ENCODE measurements around the gene ZNF566.
A peak's percentile ranks its signal among the peaks of the same experiment; 100 is the strongest.

ZNF566 gene

GRCh38 chr19:36449059-36449670, 40.2 kb downstream of the ZNF566 start:
- no peak for DNase-seq (ENCODE audit: low read depth in 4 of 4, low spot score in 1 of 4)

GRCh38 chr19:36441339-36441738, 48.0 kb downstream of the ZNF566 start:
- no peak for DNase-seq (ENCODE audit: low read depth in 4 of 4, low spot score in 1 of 4)

GRCh38 chr19:36436531-36436930, 52.8 kb downstream of the ZNF566 start:
- DNase-seq (ENCODE audit: low read depth in 4 of 4, low spot score in 1 of 4) = no peak

- no peak for DNase-seq (ENCODE audit: low read depth in 4 of 4, low spot score in 1 of 4)
Observed at GRCh38 chr19:36423925-36424324, 65.4 kb downstream of the ZNF566 start.

GRCh38 chr19:36421749-36422481, 67.4 kb downstream of the ZNF566 start:
- DNase-seq (ENCODE audit: low read depth in 4 of 4, low spot score in 1 of 4) = no peak

- no peak for DNase-seq (ENCODE audit: low read depth in 4 of 4, low spot score in 1 of 4)
Observed at GRCh38 chr19:36420961-36421748, 68.2 kb downstream of the ZNF566 start.

- DNase-seq (ENCODE audit: low read depth in 4 of 4, low spot score in 1 of 4) = peak; percentile 47 to 70 (median 57)
Observed at GRCh38 chr19:36418287-36419001, 70.9 kb downstream of the ZNF566 start, which contains the start of gene ZFP82. ZFP82 (minus strand) TSS chr19:36418644; CDS start chr19:36409789, 8,855 bp downstream.

GRCh38 chr19:36417752-36418286, 71.5 kb downstream of the ZNF566 start:
- no peak for DNase-seq (ENCODE audit: low read depth in 4 of 4, low spot score in 1 of 4)

GRCh38 chr19:36409841-36410240, 79.5 kb downstream of the ZNF566 start:
- no peak for DNase-seq (ENCODE audit: low read depth in 4 of 4, low spot score in 1 of 4)

- DNase-seq (ENCODE audit: low read depth in 4 of 4, low spot score in 1 of 4) = no peak
Observed at GRCh38 chr19:36408101-36408500, 81.3 kb downstream of the ZNF566 start.

- no peak for DNase-seq (ENCODE audit: low read depth in 4 of 4, low spot score in 1 of 4)
Observed at GRCh38 chr19:36404498-36404897, 84.9 kb downstream of the ZNF566 start.

- no peak for DNase-seq (ENCODE audit: low read depth in 4 of 4, low spot score in 1 of 4)
Observed at GRCh38 chr19:36401475-36401874, 87.9 kb downstream of the ZNF566 start.

GRCh38 chr19:36398571-36398970, 90.8 kb downstream of the ZNF566 start:
- no peak for DNase-seq (ENCODE audit: low read depth in 4 of 4, low spot score in 1 of 4)
